Tibial nerve (tissue), 3 donors: ENCODE measurements around the gene LPCAT3.

Experiments
- CTCF ChIP-seq, 5 experiments: fragments of 200-600 bp in 3 of 5; fragments of 450-650 bp in 2 of 5; sonication (generic) in 3 of 5; IDR thresholded peaks; one replicate each; pipeline ENCODE4 v1.5.1; 2016 to 2019; ENCODE audit warnings: antibody characterized with exemption in 5 of 5, mild to moderate bottlenecking in 3 of 5, moderate library complexity in 2 of 5
- POLR2A ChIP-seq, 2 donors: fragments of 450-650 bp; IDR thresholded peaks; one replicate each; pipeline ENCODE4 v1.6.1; 2017; ENCODE audit warnings: antibody characterized with exemption in 2 of 2, mild to moderate bottlenecking in 2 of 2, moderate library complexity in 2 of 2

GRCh38 chr12:7035463-7035862, 17.2 kb upstream of the LPCAT3 start:
- TF ChIP-seq CTCF (IDR thresholded peaks at IDR 0.05) = no peak
- no peak for TF ChIP-seq POLR2A (IDR thresholded peaks at IDR 0.05)
